ENCODE results near the gene POLR3K. TPM values are rescaled to one million over a fixed set of nuclear protein-coding genes. Genes with fewer than 3 reads are reported as not detected.

The POLR3K gene
- total RNA-seq, 2 donors from 2014 or later: 31.1 to 35.8 TPM

DNA sequence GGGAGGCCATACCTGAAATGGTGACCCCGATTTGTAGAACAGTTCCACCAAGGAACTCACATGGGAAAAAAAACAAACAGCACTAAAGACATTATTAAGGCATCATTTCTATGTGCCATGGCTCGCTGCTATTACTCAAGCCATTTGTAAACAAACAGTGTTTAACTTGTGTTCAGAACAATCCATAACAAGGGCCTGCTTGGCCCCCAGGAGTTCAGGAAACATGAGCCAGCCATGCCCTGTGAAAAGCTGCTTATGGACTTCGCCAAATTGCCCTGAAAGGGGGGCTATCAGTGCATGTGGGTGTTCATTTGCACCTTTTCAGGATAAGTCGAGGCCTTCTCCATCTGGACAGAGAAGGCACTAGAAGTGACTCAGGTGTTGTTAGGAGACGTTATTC is 8.0 kb downstream of the POLR3K start:
- Mint-ChIP-seq H3K27me3 (ENCODE audit: insufficient read depth) (no peaks in the 10 kb centered on the region), H3K36me3 (ENCODE audit: low read depth) (peaks cover 76% of the 10 kb centered on the region), H3K27ac (no peak overlapping the region), H3K4me1 (no peaks in the 10 kb centered on the region), H3K4me3 (no peak overlapping the region), H3K9me3 (peaks cover 30% of the 10 kb centered on the region)
- H3K9ac ChIP-seq (ENCODE audit: extremely low read depth, low read length, poor library complexity, severe bottlenecking): no peak overlapping the region
- peaks cover 22% of the 10 kb centered on the region for H3K9me3 ChIP-seq (ENCODE audit: control insufficient read depth, low read length)
- no peak overlapping the region for H3K4me3 ChIP-seq (ENCODE audit: low read length)
- TF ChIP-seq, protein P1, sequence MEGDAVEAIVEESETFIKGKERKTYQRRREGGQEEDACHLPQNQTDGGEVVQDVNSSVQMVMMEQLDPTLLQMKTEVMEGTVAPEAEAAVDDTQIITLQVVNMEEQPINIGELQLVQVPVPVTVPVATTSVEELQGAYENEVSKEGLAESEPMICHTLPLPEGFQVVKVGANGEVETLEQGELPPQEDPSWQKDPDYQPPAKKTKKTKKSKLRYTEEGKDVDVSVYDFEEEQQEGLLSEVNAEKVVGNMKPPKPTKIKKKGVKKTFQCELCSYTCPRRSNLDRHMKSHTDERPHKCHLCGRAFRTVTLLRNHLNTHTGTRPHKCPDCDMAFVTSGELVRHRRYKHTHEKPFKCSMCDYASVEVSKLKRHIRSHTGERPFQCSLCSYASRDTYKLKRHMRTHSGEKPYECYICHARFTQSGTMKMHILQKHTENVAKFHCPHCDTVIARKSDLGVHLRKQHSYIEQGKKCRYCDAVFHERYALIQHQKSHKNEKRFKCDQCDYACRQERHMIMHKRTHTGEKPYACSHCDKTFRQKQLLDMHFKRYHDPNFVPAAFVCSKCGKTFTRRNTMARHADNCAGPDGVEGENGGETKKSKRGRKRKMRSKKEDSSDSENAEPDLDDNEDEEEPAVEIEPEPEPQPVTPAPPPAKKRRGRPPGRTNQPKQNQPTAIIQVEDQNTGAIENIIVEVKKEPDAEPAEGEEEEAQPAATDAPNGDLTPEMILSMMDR (conservative IDR thresholded peaks at IDR 0.05): no peak
- H3K36me3 ChIP-seq (ENCODE audit: control insufficient read depth, insufficient read depth, low read length): peaks cover 59% of the 10 kb centered on the region
- 94 to 97% methylated on average over 5 of the region's 5 CpGs for WGBS, 2 experiments (ENCODE audit: insufficient coverage in 1 of 2, insufficient read length in 1 of 2)
- no peak for DNase-seq
- no peaks in the 10 kb centered on the region for H3K4me1 ChIP-seq (ENCODE audit: control insufficient read depth, insufficient read depth, low read length)
- no peak overlapping the region for H3K27ac ChIP-seq (ENCODE audit: low read depth, low read length)
- no peaks in the 10 kb centered on the region for H3K27me3 ChIP-seq (ENCODE audit: control insufficient read depth, insufficient read depth, low read length, poor library complexity, severe bottlenecking)

- TF ChIP-seq, protein P1 (conservative IDR thresholded peaks at IDR 0.05): no peak
- Mint-ChIP-seq H3K27ac (no peak overlapping the region), H3K9me3 (peaks cover 30% of the 10 kb centered on the region), H3K27me3 (ENCODE audit: insufficient read depth) (no peaks in the 10 kb centered on the region), H3K4me3 (no peak overlapping the region), H3K36me3 (ENCODE audit: low read depth) (peaks cover 75% of the 10 kb centered on the region), H3K4me1 (no peaks in the 10 kb centered on the region)
- 95 to 97% methylated on average over 4 to 8 of the region's 8 CpGs for WGBS, 2 experiments (ENCODE audit: insufficient coverage in 1 of 2, insufficient read length in 1 of 2)
- Histone ChIP-seq H3K4me3 (ENCODE audit: low read length) (no peak overlapping the region), H3K27ac (ENCODE audit: low read depth, low read length) (no peak overlapping the region), H3K4me1 (ENCODE audit: control insufficient read depth, insufficient read depth, low read length) (no peaks in the 10 kb centered on the region), H3K27me3 (ENCODE audit: control insufficient read depth, insufficient read depth, low read length, poor library complexity, severe bottlenecking) (no peaks in the 10 kb centered on the region), H3K36me3 (ENCODE audit: control insufficient read depth, insufficient read depth, low read length) (peaks cover 54% of the 10 kb centered on the region), H3K9ac (ENCODE audit: extremely low read depth, low read length, poor library complexity, severe bottlenecking) (no peak overlapping the region), H3K9me3 (ENCODE audit: control insufficient read depth, low read length) (peaks cover 22% of the 10 kb centered on the region)
- DNase-seq: no peak
These were observed 8.8 kb downstream of the POLR3K start for GRCh38 chr16:44655-45054.

DNA sequence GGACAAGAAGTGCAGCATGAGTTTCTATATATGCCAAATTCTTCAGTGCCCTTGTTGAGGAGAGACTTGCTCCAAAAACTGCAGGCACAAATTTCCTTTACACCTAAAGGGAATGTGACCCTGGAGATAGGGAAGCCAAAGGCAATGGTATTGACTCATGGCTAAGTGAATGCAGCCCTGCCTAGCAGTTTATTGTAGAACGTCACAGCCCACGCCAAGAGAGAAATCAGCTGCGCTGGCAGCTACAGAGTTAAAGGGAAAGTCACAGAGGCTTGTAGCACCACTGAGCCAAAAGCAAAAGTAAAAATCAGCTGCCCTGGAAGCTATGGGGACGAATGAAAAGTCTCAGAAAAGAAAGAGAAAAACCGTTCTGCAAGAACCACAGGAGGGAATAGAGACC is 10.1 kb downstream of the POLR3K start:
- H3K36me3 Mint-ChIP-seq (ENCODE audit: low read depth): peaks cover 73% of the 10 kb centered on the region
- Histone ChIP-seq H3K27ac (ENCODE audit: low read depth, low read length) (no peak overlapping the region), H3K4me1 (ENCODE audit: control insufficient read depth, insufficient read depth, low read length) (no peaks in the 10 kb centered on the region), H3K27me3 (ENCODE audit: control insufficient read depth, insufficient read depth, low read length, poor library complexity, severe bottlenecking) (no peaks in the 10 kb centered on the region), H3K4me3 (ENCODE audit: low read length) (no peak overlapping the region), H3K9ac (ENCODE audit: extremely low read depth, low read length, poor library complexity, severe bottlenecking) (no peak overlapping the region), H3K9me3 (ENCODE audit: control insufficient read depth, low read length) (peaks cover 22% of the 10 kb centered on the region), H3K36me3 (ENCODE audit: control insufficient read depth, insufficient read depth, low read length) (peaks cover 52% of the 10 kb centered on the region)
- H3K4me1 Mint-ChIP-seq: no peaks in the 10 kb centered on the region
- 82 to 83% methylated on average over 4 to 5 of the region's 5 CpGs for WGBS, 2 experiments (ENCODE audit: insufficient coverage in 1 of 2, insufficient read length in 1 of 2)
- no peaks in the 10 kb centered on the region for H3K27me3 Mint-ChIP-seq (ENCODE audit: insufficient read depth)
- no peak overlapping the region for H3K27ac Mint-ChIP-seq
- H3K4me3 Mint-ChIP-seq: no peak overlapping the region
- no peak for DNase-seq
- H3K9me3 Mint-ChIP-seq: peaks cover 30% of the 10 kb centered on the region
- TF ChIP-seq, protein P1 (conservative IDR thresholded peaks at IDR 0.05): no peak
